Muscle of back (tissue), 11 donors: ENCODE data around the gene UGT2A3. TPM values are rescaled to one million over a fixed set of nuclear protein-coding genes. Genes with fewer than 3 reads are reported as not detected.
A peak's percentile ranks its signal among the peaks of the same experiment; 100 is the strongest.

Source experiments
- DNase-seq, 3 donors: peaks; one replicate each; pipeline versions ENCODE4 v3.0.0 to v3.0.0-alpha.2; 2013
- polyA plus RNA-seq, 10 donors: library from polyadenylated mRNA; unstranded; fragments of 120-200 nt; gene quantifications; one replicate each; pipeline ENCODE4 v1.2.1, GENCODE V29; 2013; ENCODE audit not compliant: insufficient read length in 10 of 10

Gene UGT2A3
- polyA plus RNA-seq, 10 donors, result 0.30 TPM; not detected in 9

GRCh38 chr4:68912807-68913206 lies 38.8 kb downstream of the UGT2A3 start:
- DNase-seq, result no peak

- no peak for DNase-seq
Measured at GRCh38 chr4:68909385-68909784, 42.2 kb downstream of the UGT2A3 start.

- DNase-seq, result no peak
Measured at GRCh38 chr4:68907788-68908700, 43.6 kb downstream of the UGT2A3 start.

DNA sequence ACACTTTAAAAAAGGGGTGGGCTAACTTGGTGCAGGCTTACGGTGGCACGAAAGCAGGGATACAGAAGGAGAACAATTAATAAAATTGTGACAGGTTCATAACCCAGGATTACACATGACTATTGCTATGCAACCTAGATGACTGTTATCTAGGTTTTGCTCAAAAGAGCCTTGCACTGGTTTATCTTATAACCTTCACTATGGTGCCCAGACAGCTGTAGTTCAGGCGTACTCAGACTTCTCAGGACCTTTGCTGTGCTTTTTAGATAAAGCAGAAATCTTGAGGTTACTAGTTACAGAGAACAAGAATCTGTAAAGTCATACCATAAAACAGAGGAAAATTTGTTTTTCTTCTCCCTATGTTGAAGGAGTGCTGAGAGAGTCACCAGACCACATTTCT lies 44.4 kb downstream of the UGT2A3 start:
- no peak for DNase-seq

DNA sequence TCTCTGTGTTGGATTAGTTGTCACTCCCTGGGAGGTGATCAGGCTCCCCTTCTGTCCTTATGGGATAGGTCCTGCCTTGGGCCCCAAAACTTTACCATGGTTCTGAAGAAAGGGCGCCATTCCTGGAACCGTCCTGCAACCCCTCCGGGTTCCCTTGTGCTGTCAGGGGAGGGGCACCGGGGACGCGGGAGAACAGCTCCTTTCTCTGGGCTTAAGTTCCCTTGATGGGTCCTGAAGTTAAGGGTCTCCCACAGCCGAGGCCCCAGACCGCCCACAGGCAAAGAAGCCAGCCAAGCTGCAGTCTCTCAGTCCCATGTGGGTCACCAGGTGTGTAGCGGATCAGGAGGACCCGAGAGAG lies 44.8 kb downstream of the UGT2A3 start:
- no peak for DNase-seq

- DNase-seq, result peak; percentile 9 to 41 (median 15)
Measured at GRCh38 chr4:68905939-68906779, 45.4 kb downstream of the UGT2A3 start.

GRCh38 chr4:68905598-68905938 lies 46.0 kb downstream of the UGT2A3 start:
- DNase-seq, result no peak

DNA sequence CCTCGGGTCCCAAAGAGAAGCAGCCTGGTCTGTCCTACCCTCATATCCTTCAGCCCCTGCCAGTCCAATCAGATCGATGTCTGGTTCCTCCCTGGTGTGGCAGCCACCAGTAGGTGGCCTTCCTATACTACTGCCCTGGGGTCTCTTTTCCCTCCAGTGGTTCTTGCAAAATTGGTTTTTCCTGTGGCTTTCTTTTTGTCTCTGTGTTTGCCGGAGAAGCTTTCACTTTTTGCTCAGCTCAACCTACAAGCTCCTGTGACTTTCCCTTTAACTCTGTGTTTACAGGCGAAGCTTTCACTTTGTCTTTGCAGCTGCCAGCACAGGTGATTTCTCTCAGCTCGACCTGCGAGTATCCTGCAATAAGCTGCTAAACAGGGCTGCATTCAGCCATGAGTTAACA lies 46.8 kb downstream of the UGT2A3 start:
- no peak for DNase-seq

GRCh38 chr4:68896749-68897148 lies 54.9 kb downstream of the UGT2A3 start:
- DNase-seq, result no peak

GRCh38 chr4:68895561-68896198 lies 55.9 kb downstream of the UGT2A3 start:
- no peak for DNase-seq

GRCh38 chr4:68892861-68893260 lies 58.7 kb downstream of the UGT2A3 start:
- DNase-seq, result no peak

- no peak for DNase-seq
Measured at GRCh38 chr4:68891678-68892077, 59.9 kb downstream of the UGT2A3 start.

DNA sequence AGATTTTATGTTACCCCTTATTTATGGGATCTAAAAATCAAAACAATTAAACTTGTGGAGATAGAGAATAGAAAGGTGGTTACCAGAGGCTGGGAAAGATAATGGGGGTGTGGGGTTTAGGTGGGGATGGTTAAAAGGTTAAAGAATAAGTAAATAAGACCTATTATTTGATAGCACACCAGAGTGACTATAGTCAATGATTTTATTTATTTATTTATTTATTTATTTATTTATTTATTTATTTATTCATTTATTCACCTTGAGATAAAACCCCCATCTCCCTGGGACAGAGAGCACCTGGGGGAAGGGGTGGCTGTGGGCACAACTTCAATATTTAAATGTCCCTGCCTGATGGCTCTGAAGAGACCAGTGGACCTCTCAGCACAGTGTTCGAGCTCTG lies 66.1 kb downstream of the UGT2A3 start:
- no peak for DNase-seq

DNA sequence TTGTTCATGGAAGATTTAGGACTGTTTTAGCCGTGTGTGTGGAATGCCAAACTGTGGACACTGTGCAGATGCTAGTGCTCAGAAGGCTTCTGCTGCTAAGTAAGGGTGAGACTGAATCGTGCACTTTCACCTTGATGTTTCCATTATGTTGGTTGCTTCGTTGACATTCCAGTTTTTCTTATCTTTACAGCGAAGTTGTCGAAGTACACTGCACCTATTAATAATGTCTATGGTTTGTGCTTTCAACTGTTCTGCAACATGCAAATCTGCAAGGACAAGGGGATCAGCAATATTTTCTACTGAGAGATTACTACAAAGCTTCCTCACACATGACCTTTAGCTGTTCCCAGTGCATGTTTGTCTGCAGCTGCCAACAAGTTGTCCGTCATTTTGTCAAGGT lies 67.7 kb downstream of the UGT2A3 start:
- DNase-seq, result no peak

Other genes with a start within 250 kb of the UGT2A3 start
- gene UGT2B10, start 135.8 kb downstream of the UGT2A3 start, polyA plus RNA-seq, result not detected
- under 1 TPM in 9 of 10 donors, not detected in 1; 0.13 to 0.98 (median 0.40) TPM for gene UGT2B7, start 144.7 kb upstream of the UGT2A3 start, polyA plus RNA-seq